Type B pancreatic cell (in vitro differentiated cells): ENCODE data around the gene MAPK12. TPM values are rescaled to one million over a fixed set of nuclear protein-coding genes. Genes with fewer than 3 reads are reported as not detected.

Experiments used
- DNase-seq: peaks from one replicate; pipeline ENCODE4 v3.0.0; 2021; ENCODE audit warnings: mixed read lengths; ENCODE audit not compliant: unreplicated experiment; ENCODE audit errors: extremely low spot score
- H3K27ac Mint-ChIP-seq: 2 replicates; pipeline ENCODE4 v1.8.0; 2021; ENCODE audit warnings: mild to moderate bottlenecking, mixed read lengths
- H3K27me3 Mint-ChIP-seq: 2 replicates; pipeline ENCODE4 v1.8.0; 2021; ENCODE audit warnings: mixed read lengths
- H3K36me3 Mint-ChIP-seq: 2 replicates; pipeline ENCODE4 v1.8.0; 2021; ENCODE audit warnings: mixed read lengths
- H3K4me1 Mint-ChIP-seq: one replicate; pipeline ENCODE4 v1.8.0; 2021; ENCODE audit warnings: mixed read lengths; ENCODE audit not compliant: unreplicated experiment
- H3K4me3 Mint-ChIP-seq: 2 replicates; pipeline ENCODE4 v1.8.0; 2021; ENCODE audit warnings: mild to moderate bottlenecking, mixed read lengths
- H3K9me3 Mint-ChIP-seq: 2 replicates; pipeline ENCODE4 v1.8.0; 2021; ENCODE audit warnings: mixed read lengths
- CTCF ChIP-seq: fragments of 200-600 bp; sonication (generic); conservative IDR thresholded peaks from 2 replicates; pipeline ENCODE4 v1.5.0; 2021; ENCODE audit warnings: antibody characterized with exemption, mild to moderate bottlenecking
- total RNA-seq: library from RNA; stranded (reverse); gene quantifications from 2 replicates; pipeline ENCODE4 v1.2.1, GENCODE V29; 2021; ENCODE audit warnings: low replicate concordance

Gene MAPK12
- total RNA-seq, 1 donor from 2014 or later, result 31.3 TPM

DNA sequence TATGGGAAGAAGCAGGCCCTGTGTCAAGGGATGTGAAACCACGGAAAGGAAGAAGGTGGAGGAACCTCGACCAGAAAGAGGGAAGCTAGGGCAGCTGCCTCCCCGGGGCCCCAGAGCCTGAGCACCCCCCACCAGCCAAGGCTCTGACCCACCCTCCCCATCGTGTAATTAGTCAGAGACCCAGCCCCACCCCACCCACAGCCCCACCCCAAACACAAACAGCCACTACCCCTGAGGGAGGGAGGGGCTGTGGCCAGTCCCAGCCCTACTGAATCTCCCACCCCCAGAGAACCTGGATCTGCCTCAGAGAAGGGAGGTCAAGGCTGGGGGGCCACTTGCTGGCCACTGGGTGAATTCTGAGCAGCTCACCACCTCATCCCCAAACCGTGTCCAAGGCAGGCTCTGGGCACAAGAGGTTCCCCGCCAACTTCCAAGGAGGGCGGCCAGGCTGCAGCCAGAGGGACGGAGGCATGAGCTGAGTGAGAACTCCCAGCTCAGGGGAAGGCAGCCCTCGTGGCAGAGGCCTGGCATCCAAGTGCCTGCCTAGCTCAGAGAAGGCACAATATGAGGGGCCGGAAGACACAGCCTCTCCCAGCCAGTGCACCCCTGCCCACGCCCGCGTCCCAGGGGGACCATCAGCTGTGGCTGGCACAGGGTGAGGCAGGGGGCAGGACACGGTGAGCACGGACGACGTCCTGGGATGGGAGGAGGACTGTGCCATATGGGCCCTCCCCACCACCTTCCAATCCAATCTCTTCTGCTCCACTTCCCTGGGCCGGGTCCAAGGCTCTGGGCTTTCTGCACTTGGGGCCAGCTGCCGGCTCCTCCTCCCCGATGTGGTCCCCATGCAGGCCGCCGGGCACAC lies 43.3 kb upstream of the MAPK12 start:
- H3K4me1 Mint-ChIP-seq, result peaks cover 24% of the 10 kb centered on the region

DNA sequence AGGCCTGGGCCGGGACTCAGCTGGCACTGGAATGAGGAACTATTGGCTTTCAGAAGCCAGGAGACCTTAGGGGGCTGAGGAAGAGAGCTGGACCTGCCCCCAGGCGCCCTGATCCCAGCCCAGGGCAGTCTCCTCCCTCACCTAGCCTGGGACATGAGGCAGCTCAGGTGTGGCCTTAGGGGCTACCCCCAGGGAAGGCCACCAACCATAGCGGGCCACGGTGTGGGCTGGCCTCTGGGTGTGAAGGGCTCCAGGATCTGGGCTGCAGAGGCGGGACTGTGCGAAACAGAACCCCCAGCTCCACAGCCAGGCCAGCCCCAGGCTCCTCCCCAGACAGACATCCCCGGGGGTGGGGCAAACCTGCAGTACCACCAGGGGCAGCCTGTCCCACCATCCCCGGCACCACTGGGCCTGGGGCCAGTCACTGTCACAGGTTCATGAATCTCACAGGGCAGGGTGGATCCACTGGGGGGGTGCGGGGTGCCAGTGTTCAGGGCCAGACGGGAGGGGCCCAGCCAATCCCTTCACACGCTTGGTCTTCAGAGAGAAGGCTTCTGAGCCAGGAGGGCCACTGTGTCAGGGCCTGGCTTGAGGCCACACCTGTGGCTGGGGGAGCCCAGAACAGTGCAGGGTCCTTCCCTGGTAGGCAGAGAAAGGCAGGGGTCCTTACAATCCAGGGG lies 42.5 kb upstream of the MAPK12 start:
- TF ChIP-seq CTCF, result no peak
- H3K27ac Mint-ChIP-seq, result peak overlapping the region; percentile 98

More for the DNA sequence above, 43.3 kb upstream of the MAPK12 start:
- no peak for TF ChIP-seq CTCF
- no peaks in the 10 kb centered on the region for H3K9me3 Mint-ChIP-seq
- H3K27me3 Mint-ChIP-seq, result no peaks in the 10 kb centered on the region
- no peak for DNase-seq
- peak overlapping the region; percentile 94 for H3K4me3 Mint-ChIP-seq
- peak overlapping the region; percentile 98 for H3K27ac Mint-ChIP-seq
- peaks cover 4% of the 10 kb centered on the region for H3K36me3 Mint-ChIP-seq

DNA sequence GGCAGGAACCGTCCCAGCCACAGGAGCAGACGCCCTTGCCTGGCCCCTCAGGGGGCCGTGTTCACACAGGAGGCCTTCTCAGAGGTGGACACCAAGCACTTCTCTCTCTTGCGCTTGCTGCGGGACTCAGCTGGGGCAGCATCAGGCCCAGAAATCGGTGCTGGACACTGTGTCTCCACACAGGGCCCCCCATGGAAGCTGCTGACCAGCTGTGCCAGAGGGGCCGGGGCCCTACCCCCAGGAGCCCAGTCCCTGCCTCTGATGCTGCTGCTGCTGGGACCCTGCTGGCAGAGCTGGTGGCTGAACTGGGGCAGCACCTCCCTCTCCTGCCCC lies 42.0 kb upstream of the MAPK12 start:
- H3K4me1 Mint-ChIP-seq, result peaks cover 20% of the 10 kb centered on the region
- H3K27me3 Mint-ChIP-seq, result no peaks in the 10 kb centered on the region
- no peak for TF ChIP-seq CTCF
- H3K9me3 Mint-ChIP-seq, result no peaks in the 10 kb centered on the region
- H3K36me3 Mint-ChIP-seq, result peaks cover 4% of the 10 kb centered on the region
- H3K27ac Mint-ChIP-seq, result peak overlapping the region; percentile 98
- H3K4me3 Mint-ChIP-seq, result peak overlapping the region; percentile 87
- DNase-seq, result no peak

More for the DNA sequence above, 42.5 kb upstream of the MAPK12 start:
- Mint-ChIP-seq H3K27me3 (no peaks in the 10 kb centered on the region), H3K4me1 (peaks cover 24% of the 10 kb centered on the region), H3K4me3 (peak overlapping the region; percentile 87), H3K9me3 (no peaks in the 10 kb centered on the region), H3K36me3 (peaks cover 4% of the 10 kb centered on the region)
- no peak for DNase-seq

DNA sequence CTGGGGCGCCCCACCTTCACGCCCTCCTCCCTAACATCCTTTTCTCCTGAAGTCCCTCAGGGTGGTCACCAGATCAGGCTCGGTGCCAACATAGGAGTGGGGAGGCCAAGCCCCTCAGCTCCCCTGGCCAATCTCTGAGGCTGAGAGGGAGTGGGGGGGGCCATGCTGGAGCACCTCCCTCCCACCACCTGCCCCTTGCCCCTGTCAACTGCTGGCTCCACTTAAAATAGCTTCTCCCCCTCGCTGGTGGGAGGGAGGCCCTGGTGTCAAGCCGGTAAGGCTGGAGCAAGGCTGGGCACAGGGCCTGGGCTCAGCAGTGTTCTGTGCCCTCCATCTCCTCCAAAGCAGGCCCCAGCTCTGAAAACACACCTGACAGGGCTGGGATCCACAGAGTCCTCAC lies 41.1 kb upstream of the MAPK12 start:
- TF ChIP-seq CTCF, result no peak
- Mint-ChIP-seq H3K27me3 (no peaks in the 10 kb centered on the region), H3K4me1 (peaks cover 21% of the 10 kb centered on the region), H3K9me3 (no peaks in the 10 kb centered on the region), H3K4me3 (peak overlapping the region; percentile 25), H3K36me3 (peaks cover 4% of the 10 kb centered on the region), H3K27ac (peak overlapping the region; percentile 98)
- DNase-seq, result no peak

DNA sequence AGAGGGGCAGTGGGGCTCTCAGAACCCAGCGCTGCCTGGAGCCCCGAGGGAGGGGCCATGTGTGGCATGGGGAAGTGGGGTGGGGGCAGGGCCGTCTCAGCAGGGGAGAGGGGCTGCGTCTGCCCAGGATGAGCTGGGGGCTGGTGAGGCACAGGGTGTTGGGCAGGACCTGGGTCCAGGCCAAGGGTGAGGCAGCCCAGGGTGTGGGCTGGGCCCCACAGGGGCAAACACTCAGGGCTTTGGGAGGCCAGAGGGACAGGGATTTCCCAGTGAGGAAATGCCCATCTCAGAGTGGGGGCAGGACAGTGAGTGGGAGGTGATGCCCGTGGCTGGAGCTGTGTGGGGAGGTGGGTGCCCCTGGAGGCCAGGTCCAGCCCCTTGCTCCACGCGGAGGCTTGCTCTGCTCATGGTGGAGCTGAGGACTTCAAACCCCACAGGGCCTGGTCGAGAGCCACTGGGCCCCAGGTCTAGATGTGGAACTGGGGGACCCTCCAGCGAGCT lies 40.6 kb upstream of the MAPK12 start:
- Mint-ChIP-seq H3K4me3 (peak overlapping the region; percentile 62), H3K4me1 (peaks cover 25% of the 10 kb centered on the region), H3K36me3 (peaks cover 4% of the 10 kb centered on the region), H3K9me3 (no peaks in the 10 kb centered on the region), H3K27ac (peak overlapping the region; percentile 34), H3K27me3 (no peaks in the 10 kb centered on the region)
- TF ChIP-seq CTCF, result no peak
- no peak for DNase-seq
